Naive thymus-derived CD4-positive, alpha-beta T cell (primary cell): ENCODE data around the gene ZNF341. TPM values are rescaled to one million over a fixed set of nuclear protein-coding genes. Genes with fewer than 3 reads are reported as not detected.
A peak's percentile ranks its signal among the peaks of the same experiment; 100 is the strongest.

Source experiments
- ATAC-seq: fragments of 150-1000 bp; cut with Tn5 transposase; 2 replicates; pipeline ENCODE4 v1.10.0; 2021; ENCODE audit warnings: mild to moderate bottlenecking, moderate library complexity
- CTCF ChIA-PET: fragments of 350-600 bp; sonication (Branson Sonifier 250); formaldehyde crosslinking; loops from one replicate; lab custom pipeline; 2021; ENCODE audit warnings: antibody characterized with exemption; lab: Charles Lee
- POLR2A ChIA-PET: fragments of 350-600 bp; sonication (Branson Sonifier 250); formaldehyde crosslinking; loops from one replicate; lab custom pipeline; 2021; ENCODE audit warnings: antibody characterized with exemption, inconsistent platforms; lab: Charles Lee
- DNase-seq, 9 donors: peaks; one replicate each; pipeline versions ENCODE4 v3.0.0 to v3.0.0-alpha.2; 2020 to 2022; ENCODE audit warnings: mixed read lengths in 1 of 9
- H3K27ac ChIP-seq: one replicate; pipeline ENCODE4 v1.7.0; 2013; ENCODE audit warnings: mild to moderate bottlenecking, low read depth, low read length, moderate library complexity
- H3K27me3 ChIP-seq, 2 donors: one replicate each; pipeline ENCODE4 v1.7.0; 2013; ENCODE audit warnings: low read length in 2 of 2, mild to moderate bottlenecking in 2 of 2, moderate library complexity in 2 of 2; ENCODE audit not compliant: control insufficient read depth in 2 of 2, insufficient read depth in 2 of 2
- H3K36me3 ChIP-seq, 3 experiments: 1 replicate in 2 of 3; 2 replicates in 1 of 3; pipeline ENCODE4 v1.7.0; 2013; ENCODE audit warnings: low read length in 3 of 3, mild to moderate bottlenecking in 3 of 3, moderate library complexity in 1 of 3; ENCODE audit not compliant: insufficient read depth in 3 of 3, control insufficient read depth in 2 of 3
- H3K4me1 ChIP-seq, 2 donors: one replicate each; pipeline ENCODE4 v1.7.0; 2013; ENCODE audit warnings: low read length in 2 of 2, mild to moderate bottlenecking in 2 of 2, moderate library complexity in 1 of 2; ENCODE audit not compliant: control insufficient read depth in 2 of 2, insufficient read depth in 2 of 2
- H3K4me3 ChIP-seq: 2 replicates; pipeline ENCODE4 v1.7.0; 2013; ENCODE audit warnings: mild to moderate bottlenecking, low read length
- H3K9me3 ChIP-seq, 3 experiments: 1 replicate in 2 of 3; 2 replicates in 1 of 3; pipeline ENCODE4 v1.7.0; 2013; ENCODE audit warnings: low read length in 3 of 3; ENCODE audit not compliant: control insufficient read depth in 2 of 3
- H3K27ac Mint-ChIP-seq, 9 donors: one replicate each; pipeline ENCODE4 v1.8.0; 2020 to 2022; ENCODE audit warnings: mixed read lengths in 9 of 9, mild to moderate bottlenecking in 8 of 9, moderate library complexity in 5 of 9, inconsistent platforms in 2 of 9
- H3K27me3 Mint-ChIP-seq, 5 donors: one replicate each; pipeline ENCODE4 v1.8.0; 2021 to 2022; ENCODE audit warnings: mixed read lengths in 5 of 5, mild to moderate bottlenecking in 1 of 5
- H3K36me3 Mint-ChIP-seq, 5 donors: one replicate each; pipeline ENCODE4 v1.8.0; 2020 to 2022; ENCODE audit warnings: mixed read lengths in 5 of 5, mild to moderate bottlenecking in 3 of 5, inconsistent platforms in 1 of 5
- H3K4me1 Mint-ChIP-seq, 7 donors: one replicate each; pipeline ENCODE4 v1.8.0; 2020 to 2022; ENCODE audit warnings: mixed read lengths in 7 of 7, mild to moderate bottlenecking in 3 of 7, inconsistent platforms in 1 of 7
- H3K4me3 Mint-ChIP-seq, 10 donors: one replicate each; pipeline ENCODE4 v1.8.0; 2020 to 2022; ENCODE audit warnings: mild to moderate bottlenecking in 10 of 10, mixed read lengths in 10 of 10, moderate library complexity in 6 of 10, inconsistent platforms in 2 of 10
- H3K9me3 Mint-ChIP-seq, 11 donors: one replicate each; pipeline ENCODE4 v1.8.0; 2020 to 2022; ENCODE audit warnings: mixed read lengths in 11 of 11, mild to moderate bottlenecking in 4 of 11, inconsistent platforms in 1 of 11, moderate library complexity in 1 of 11
- intact Hi-C, 2 donors: fragments of 100-400 bp; cut with micrococcal nuclease; formaldehyde crosslinking; loops; one replicate each; pipeline ENCODE4 v1.15.1; 2023
- polyA plus RNA-seq, 2 donors: library from polyadenylated mRNA; unstranded; fragments of 300-500 nt; fragmentation: Illumina TruSeq; gene quantifications; one replicate each; pipeline ENCODE4 v1.2.3, GENCODE V29; 2021
- total RNA-seq, 6 experiments: library from RNA in 5 of 6; stranded (reverse) in 5 of 6; gene quantifications; 1 replicate in 5 of 6; 2 replicates in 1 of 6; pipeline ENCODE4 v1.2.3 and lab custom pipeline; 2021 to 2026

Gene ZNF341
- total and polyA plus RNA-seq, 7 experiments from 2014 or later, result 1.5 to 6.1 (median 4.5) TPM

DNA sequence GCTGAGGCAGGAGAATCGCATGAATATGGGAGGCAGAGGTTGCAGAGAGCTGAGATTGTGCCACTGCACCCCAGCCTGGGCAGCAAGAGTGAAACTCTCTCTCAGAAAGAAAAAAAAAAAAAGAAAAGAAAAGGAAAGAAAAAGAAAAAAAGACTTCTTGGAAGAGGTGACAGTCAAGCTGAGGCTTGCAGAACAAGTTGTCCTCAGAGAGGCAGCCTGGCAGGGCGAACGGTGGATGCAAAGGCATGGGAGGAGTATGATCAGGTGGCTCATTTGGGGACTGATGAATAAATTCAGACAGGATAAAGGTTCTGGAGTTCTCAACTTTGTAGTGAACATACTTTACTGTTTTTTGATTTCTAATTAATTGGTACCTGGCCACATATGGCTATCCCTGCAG, 12.4 kb downstream of the ZNF341 start:
- Mint-ChIP-seq H3K4me1 (peaks cover 0 to 10% (median 4%) of the 10 kb centered on the region in 7 donors), H3K27ac (no peak overlapping the region), H3K27me3 (no peaks in the 10 kb centered on the region), H3K4me3 (no peak overlapping the region), H3K36me3 (peaks cover 0 to 31% (median 17%) of the 10 kb centered on the region in 5 donors), H3K9me3 (no peaks in the 10 kb centered on the region)
- Histone ChIP-seq H3K4me1 (no peaks in the 10 kb centered on the region), H3K27ac (no peak overlapping the region), H3K4me3 (no peak overlapping the region), H3K36me3 (peaks cover 0 to 12% (median 0%) of the 10 kb centered on the region in 3 experiments), H3K27me3 (no peaks in the 10 kb centered on the region), H3K9me3 (no peaks in the 10 kb centered on the region)
- intact Hi-C loops, result no loop called here
- DNase-seq (no peak), ATAC-seq (no peak)
- ChIA-PET CTCF (no interaction called here), POLR2A (no interaction called here)

- H3K36me3 Mint-ChIP-seq, result peaks cover 0 to 31% (median 17%) of the 10 kb centered on the region in 5 donors
- Histone ChIP-seq H3K4me1 (no peaks in the 10 kb centered on the region), H3K4me3 (no peak overlapping the region), H3K27ac (no peak overlapping the region), H3K36me3 (peaks cover 0 to 15% (median 0%) of the 10 kb centered on the region in 3 experiments), H3K9me3 (no peaks in the 10 kb centered on the region), H3K27me3 (no peaks in the 10 kb centered on the region)
- intact Hi-C loops, result no loop called here
- peaks cover 0 to 10% (median 4%) of the 10 kb centered on the region in 7 donors for H3K4me1 Mint-ChIP-seq
- H3K27ac Mint-ChIP-seq, result no peak overlapping the region
- ATAC-seq (no peak), DNase-seq (no peak)
- ChIA-PET CTCF (no interaction called here), POLR2A (no interaction called here)
- no peaks in the 10 kb centered on the region for H3K27me3 Mint-ChIP-seq
- no peak overlapping the region for H3K4me3 Mint-ChIP-seq
- H3K9me3 Mint-ChIP-seq, result no peaks in the 10 kb centered on the region
These were observed 13.1 kb downstream of the ZNF341 start for GRCh38 chr20:33744773-33745385.

- Mint-ChIP-seq H3K9me3 (no peaks in the 10 kb centered on the region), H3K4me3 (no peak overlapping the region), H3K36me3 (peaks cover 0 to 41% (median 17%) of the 10 kb centered on the region in 5 donors), H3K4me1 (peaks cover 0 to 10% (median 4%) of the 10 kb centered on the region in 7 donors), H3K27me3 (no peaks in the 10 kb centered on the region), H3K27ac (peak overlapping the region in 1 of 9 donors; percentile 59)
- no peak for DNase-seq
- Histone ChIP-seq H3K36me3 (peaks cover 0 to 19% (median 0%) of the 10 kb centered on the region in 3 experiments), H3K27me3 (no peaks in the 10 kb centered on the region), H3K4me3 (no peak overlapping the region), H3K4me1 (no peaks in the 10 kb centered on the region), H3K27ac (no peak overlapping the region), H3K9me3 (no peaks in the 10 kb centered on the region)
- ATAC-seq, result no peak
- intact Hi-C loops, result no loop called here
- ChIA-PET POLR2A (no interaction called here), CTCF (no interaction called here)
These were observed 14.7 kb downstream of the ZNF341 start for GRCh38 chr20:33746325-33746998.

DNA sequence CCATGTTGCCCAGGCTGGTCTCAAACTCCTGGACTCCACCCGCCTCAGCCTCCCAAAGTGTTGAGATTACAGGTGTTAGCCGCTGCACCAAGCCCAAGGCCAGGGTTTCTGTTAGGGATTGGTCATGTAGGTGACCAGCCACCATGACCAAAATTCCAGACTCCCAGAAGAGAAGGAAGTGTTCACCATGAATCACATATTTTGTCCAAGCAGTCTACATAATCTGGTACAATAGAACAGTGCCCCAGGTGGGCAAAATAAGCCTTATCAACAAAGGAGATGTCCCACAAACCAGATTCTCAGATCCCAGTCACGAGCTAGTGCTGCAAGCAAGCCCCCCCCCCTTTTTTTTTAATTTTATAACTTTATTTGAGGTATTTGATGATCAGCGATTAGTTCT, 20.0 kb downstream of the ZNF341 start:
- ATAC-seq, result no peak
- H3K27me3 Mint-ChIP-seq, result no peaks in the 10 kb centered on the region
- intact Hi-C loops, result no loop called here
- POLR2A ChIA-PET, result no interaction called here
- H3K9me3 ChIP-seq, result no peaks in the 10 kb centered on the region
- no peak overlapping the region for H3K27ac Mint-ChIP-seq
- no peak overlapping the region for H3K4me3 ChIP-seq
- no peaks in the 10 kb centered on the region for H3K9me3 Mint-ChIP-seq
- H3K36me3 ChIP-seq, result peaks cover 0 to 32% (median 4%) of the 10 kb centered on the region in 3 experiments
- no peaks in the 10 kb centered on the region for H3K27me3 ChIP-seq
- H3K4me1 Mint-ChIP-seq, result peaks cover 0 to 12% (median 10%) of the 10 kb centered on the region in 7 donors
- H3K36me3 Mint-ChIP-seq, result peaks cover 0 to 51% (median 24%) of the 10 kb centered on the region in 5 donors
- no peak overlapping the region for H3K4me3 Mint-ChIP-seq
- H3K4me1 ChIP-seq, result peaks cover 0 to 6% of the 10 kb centered on the region in 2 donors
- DNase-seq, result no peak
- CTCF ChIA-PET, result interaction anchor here (0.6 to 1.2 kb wide), 2 partner anchors 19 to 449 kb away, joined by 3 to 6 read pairs; no protein-coding TSS in a partner anchor
- H3K27ac ChIP-seq, result no peak overlapping the region

- peaks cover 0 to 43% (median 12%) of the 10 kb centered on the region in 3 experiments for H3K36me3 ChIP-seq
- H3K9me3 Mint-ChIP-seq, result peaks cover 0 to 6% (median 0%) of the 10 kb centered on the region in 11 donors
- intact Hi-C loops, result no loop called here
- no peak overlapping the region for H3K4me3 ChIP-seq
- no peaks in the 10 kb centered on the region for H3K27me3 Mint-ChIP-seq
- ATAC-seq (no peak), DNase-seq (no peak)
- no peak overlapping the region for H3K27ac Mint-ChIP-seq
- no peak overlapping the region for H3K4me3 Mint-ChIP-seq
- H3K4me1 Mint-ChIP-seq, result peaks cover 0 to 16% (median 10%) of the 10 kb centered on the region in 7 donors
- peaks cover 0 to 12% (median 0%) of the 10 kb centered on the region in 3 experiments for H3K9me3 ChIP-seq
- POLR2A ChIA-PET, result interaction anchor here (0.7 kb wide), 1 partner anchor 1040 kb away, joined by 9 read pairs; no protein-coding TSS in a partner anchor
- CTCF ChIA-PET, result interaction anchor here (1.2 kb wide), 1 partner anchor 20 kb away, joined by 3 read pairs; no protein-coding TSS in a partner anchor
- H3K36me3 Mint-ChIP-seq, result peaks cover 5 to 59% (median 33%) of the 10 kb centered on the region in 5 donors
- no peaks in the 10 kb centered on the region for H3K27me3 ChIP-seq
- peaks cover 0 to 6% of the 10 kb centered on the region in 2 donors for H3K4me1 ChIP-seq
- no peak overlapping the region for H3K27ac ChIP-seq
These were observed 21.3 kb downstream of the ZNF341 start for GRCh38 chr20:33753143-33753542.

DNA sequence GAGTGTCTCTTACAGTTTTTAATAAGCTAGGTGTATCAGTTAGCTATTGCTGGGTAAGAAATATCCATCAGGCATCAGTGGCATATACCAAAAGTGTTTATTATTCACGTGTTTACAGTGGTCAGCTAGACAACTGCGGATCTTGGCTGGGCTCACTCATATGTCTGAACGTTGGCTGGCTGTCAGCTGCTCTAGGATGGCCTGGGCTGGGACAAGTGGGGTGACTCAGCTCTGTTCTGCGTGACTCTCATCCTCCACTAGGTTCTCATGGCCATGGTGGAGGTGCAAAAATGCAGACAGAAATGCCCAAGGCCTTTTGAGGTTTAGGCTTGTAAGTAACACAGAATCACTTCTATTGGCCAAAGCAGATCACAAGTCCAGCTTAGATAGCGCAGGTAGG, 22.0 kb downstream of the ZNF341 start:
- CTCF ChIA-PET, result no interaction called here
- intact Hi-C loops, result no loop called here

More for the DNA sequence above, 22.0 kb downstream of the ZNF341 start:
- H3K9me3 Mint-ChIP-seq, result peaks cover 0 to 6% (median 0%) of the 10 kb centered on the region in 11 donors
- H3K4me3 ChIP-seq, result no peak overlapping the region
- peaks cover 0 to 12% (median 0%) of the 10 kb centered on the region in 3 experiments for H3K9me3 ChIP-seq
- ATAC-seq (no peak), DNase-seq (no peak)
- POLR2A ChIA-PET, result no interaction called here
- H3K4me1 ChIP-seq, result peaks cover 0 to 6% of the 10 kb centered on the region in 2 donors
- peaks cover 0 to 16% (median 10%) of the 10 kb centered on the region in 7 donors for H3K4me1 Mint-ChIP-seq
- H3K36me3 ChIP-seq, result peaks cover 0 to 40% (median 12%) of the 10 kb centered on the region in 3 experiments
- H3K4me3 Mint-ChIP-seq, result no peak overlapping the region
- no peaks in the 10 kb centered on the region for H3K27me3 Mint-ChIP-seq
- H3K27me3 ChIP-seq, result no peaks in the 10 kb centered on the region
- H3K27ac Mint-ChIP-seq, result no peak overlapping the region
- H3K36me3 Mint-ChIP-seq, result peaks cover 5 to 63% (median 38%) of the 10 kb centered on the region in 5 donors
- H3K27ac ChIP-seq, result no peak overlapping the region
